IPS DF 4.7 (cell line): Measurements from ENCODE around the gene RNF144A.

Experiments used
- DNase-seq: peaks from one replicate; pipeline ENCODE4 v3.0.0-alpha.2; 2013; ENCODE audit warnings: low spot score; ENCODE audit errors: extremely low read depth

RNF144A gene

GRCh38 chr2:7003895-7004294 is 86.7 kb downstream of the RNF144A start:
- DNase-seq = no peak

GRCh38 chr2:7004636-7005035 is 87.4 kb downstream of the RNF144A start:
- no peak for DNase-seq

GRCh38 chr2:7007488-7007845 is 90.3 kb downstream of the RNF144A start:
- no peak for DNase-seq

- no peak for DNase-seq
Measured at GRCh38 chr2:7007846-7008741, 90.9 kb downstream of the RNF144A start.

GRCh38 chr2:7009207-7009911 is 92.1 kb downstream of the RNF144A start:
- no peak for DNase-seq

- DNase-seq = no peak
Measured at GRCh38 chr2:7010391-7011054, 93.3 kb downstream of the RNF144A start.

GRCh38 chr2:7011356-7012083 is 94.3 kb downstream of the RNF144A start:
- DNase-seq = no peak

GRCh38 chr2:7012141-7012764 is 95.0 kb downstream of the RNF144A start:
- no peak for DNase-seq

GRCh38 chr2:7013471-7014160 is 96.4 kb downstream of the RNF144A start:
- no peak for DNase-seq

GRCh38 chr2:7014174-7014640 is 97.0 kb downstream of the RNF144A start:
- no peak for DNase-seq

- no peak for DNase-seq
Measured at GRCh38 chr2:7015007-7015950, 98.1 kb downstream of the RNF144A start.

- no peak for DNase-seq
Measured at GRCh38 chr2:7016148-7016547, 98.9 kb downstream of the RNF144A start.

GRCh38 chr2:7016601-7017211 is 99.5 kb downstream of the RNF144A start:
- no peak for DNase-seq

- no peak for DNase-seq
Measured at GRCh38 chr2:7017671-7018281, 100.6 kb downstream of the RNF144A start.

- DNase-seq = no peak
Measured at GRCh38 chr2:7018282-7018701, 101.1 kb downstream of the RNF144A start.

GRCh38 chr2:7018767-7019166 is 101.6 kb downstream of the RNF144A start:
- no peak for DNase-seq

- DNase-seq = no peak
Measured at GRCh38 chr2:7019191-7019590, 102.0 kb downstream of the RNF144A start.

GRCh38 chr2:7020059-7020458 is 102.8 kb downstream of the RNF144A start:
- DNase-seq = no peak
